ENCODE measurements around the gene MYOM3.

Gene MYOM3

GRCh38 chr1:24111262-24111995, 506 bp downstream of the MYOM3 start:
- no peak for TF ChIP-seq TAF1 (IDR thresholded peaks at IDR 0.05; ENCODE audit: low read depth)
- no peak for TF ChIP-seq FOXM1 (IDR thresholded peaks at IDR 0.05; ENCODE audit: borderline replicate concordance, low read depth)
- TF ChIP-seq USF1 (IDR thresholded peaks at IDR 0.05) = no peak
- no peak for TF ChIP-seq EGR1 (IDR thresholded peaks at IDR 0.05)
- no peak for TF ChIP-seq ZBTB7A (IDR thresholded peaks at IDR 0.05; ENCODE audit: low read depth)
- TF ChIP-seq RAD21 (IDR thresholded peaks at IDR 0.05; ENCODE audit: low read depth) = no peak
- TF ChIP-seq TEAD4 (IDR thresholded peaks at IDR 0.05) = no peak
- no peak for TF ChIP-seq REST (IDR thresholded peaks at IDR 0.05; ENCODE audit: low read depth)
- no peak for TF ChIP-seq EP300 (IDR thresholded peaks at IDR 0.05; ENCODE audit: borderline replicate concordance)
- no peak for TF ChIP-seq CREB1 (IDR thresholded peaks at IDR 0.05; ENCODE audit: low read depth)
- TF ChIP-seq CEBPB (IDR thresholded peaks at IDR 0.05) = no peak
- no peak for TF ChIP-seq YY1 (IDR thresholded peaks at IDR 0.05; ENCODE audit: low read depth)
- no peak for TF ChIP-seq NFIC (IDR thresholded peaks at IDR 0.05)
- TF ChIP-seq TCF12 (IDR thresholded peaks at IDR 0.05; ENCODE audit: low read depth) = no peak
- TF ChIP-seq MAX (IDR thresholded peaks at IDR 0.05) = no peak

- TF ChIP-seq REST (IDR thresholded peaks at IDR 0.05; ENCODE audit: low read depth) (no peak), NFIC (IDR thresholded peaks at IDR 0.05) (no peak), CREB1 (IDR thresholded peaks at IDR 0.05; ENCODE audit: low read depth) (no peak), EP300 (IDR thresholded peaks at IDR 0.05; ENCODE audit: borderline replicate concordance) (no peak), RAD21 (IDR thresholded peaks at IDR 0.05; ENCODE audit: low read depth) (no peak), EGR1 (IDR thresholded peaks at IDR 0.05) (no peak), TEAD4 (IDR thresholded peaks at IDR 0.05) (no peak), USF1 (IDR thresholded peaks at IDR 0.05) (no peak), YY1 (IDR thresholded peaks at IDR 0.05; ENCODE audit: low read depth) (no peak), FOXM1 (IDR thresholded peaks at IDR 0.05; ENCODE audit: borderline replicate concordance, low read depth) (no peak), ZBTB7A (IDR thresholded peaks at IDR 0.05; ENCODE audit: low read depth) (no peak), TCF12 (IDR thresholded peaks at IDR 0.05; ENCODE audit: low read depth) (no peak), TAF1 (IDR thresholded peaks at IDR 0.05; ENCODE audit: low read depth) (no peak), CEBPB (IDR thresholded peaks at IDR 0.05) (no peak), MAX (IDR thresholded peaks at IDR 0.05) (no peak)
Observed at GRCh38 chr1:24110642-24111261, 1.2 kb downstream of the MYOM3 start.

GRCh38 chr1:24109686-24110475, 2.1 kb downstream of the MYOM3 start:
- TF ChIP-seq NFIC (IDR thresholded peaks at IDR 0.05) (no peak), YY1 (IDR thresholded peaks at IDR 0.05; ENCODE audit: low read depth) (no peak), MAX (IDR thresholded peaks at IDR 0.05) (no peak), CEBPB (IDR thresholded peaks at IDR 0.05) (no peak), TAF1 (IDR thresholded peaks at IDR 0.05; ENCODE audit: low read depth) (no peak), CREB1 (IDR thresholded peaks at IDR 0.05; ENCODE audit: low read depth) (no peak), RAD21 (IDR thresholded peaks at IDR 0.05; ENCODE audit: low read depth) (no peak), REST (IDR thresholded peaks at IDR 0.05; ENCODE audit: low read depth) (no peak), FOXM1 (IDR thresholded peaks at IDR 0.05; ENCODE audit: borderline replicate concordance, low read depth) (no peak), EP300 (IDR thresholded peaks at IDR 0.05; ENCODE audit: borderline replicate concordance) (no peak), TEAD4 (IDR thresholded peaks at IDR 0.05) (no peak), EGR1 (IDR thresholded peaks at IDR 0.05) (no peak), USF1 (IDR thresholded peaks at IDR 0.05) (no peak)

All from Ishikawa (cell line).